ENCODE measurements around the gene NDRG2.

NDRG2 gene

GRCh38 chr14:21066882-21067502 is 42.1 kb upstream of the NDRG2 start:
- Histone ChIP-seq H3K4me1 (ENCODE audit: control insufficient read depth, insufficient read depth, low read length) (peaks cover 14% of the 10 kb centered on the region), H3K27me3 (ENCODE audit: control insufficient read depth, insufficient read depth, low read length) (peaks cover 20% of the 10 kb centered on the region), H3K36me3 (ENCODE audit: control insufficient read depth, insufficient read depth, low read length) (no peaks in the 10 kb centered on the region), H3K27ac (ENCODE audit: low read depth, low read length) (no peak overlapping the region), H3K4me3 (ENCODE audit: low read depth, low read length) (no peak overlapping the region), H3K9me3 (ENCODE audit: control insufficient read depth, insufficient read depth, low read length) (no peaks in the 10 kb centered on the region), H3K9ac (ENCODE audit: low read depth, low read length) (no peak overlapping the region)

- no peaks in the 10 kb centered on the region for H3K9me3 ChIP-seq (ENCODE audit: control insufficient read depth, insufficient read depth, low read length)
- H3K9ac ChIP-seq (ENCODE audit: low read depth, low read length): no peak overlapping the region
- H3K36me3 ChIP-seq (ENCODE audit: control insufficient read depth, insufficient read depth, low read length): no peaks in the 10 kb centered on the region
- H3K4me1 ChIP-seq (ENCODE audit: control insufficient read depth, insufficient read depth, low read length): peaks cover 11% of the 10 kb centered on the region
- peaks cover 15% of the 10 kb centered on the region for H3K27me3 ChIP-seq (ENCODE audit: control insufficient read depth, insufficient read depth, low read length)
- H3K27ac ChIP-seq (ENCODE audit: low read depth, low read length): no peak overlapping the region
- H3K4me3 ChIP-seq (ENCODE audit: low read depth, low read length): no peak overlapping the region
These were observed 38.6 kb upstream of the NDRG2 start for GRCh38 chr14:21063479-21063878.

GRCh38 chr14:21061347-21061668 is 36.4 kb upstream of the NDRG2 start:
- Histone ChIP-seq H3K27ac (ENCODE audit: low read depth, low read length) (no peak overlapping the region), H3K9me3 (ENCODE audit: control insufficient read depth, insufficient read depth, low read length) (no peaks in the 10 kb centered on the region), H3K27me3 (ENCODE audit: control insufficient read depth, insufficient read depth, low read length) (no peaks in the 10 kb centered on the region; the same call in 1 of the 2 replicates), H3K9ac (ENCODE audit: low read depth, low read length) (no peak overlapping the region), H3K4me1 (ENCODE audit: control insufficient read depth, insufficient read depth, low read length) (peaks cover 9% of the 10 kb centered on the region), H3K4me3 (ENCODE audit: low read depth, low read length) (no peak overlapping the region), H3K36me3 (ENCODE audit: control insufficient read depth, insufficient read depth, low read length) (no peaks in the 10 kb centered on the region)

- Histone ChIP-seq H3K9ac (ENCODE audit: low read depth, low read length) (no peak overlapping the region), H3K36me3 (ENCODE audit: control insufficient read depth, insufficient read depth, low read length) (no peaks in the 10 kb centered on the region), H3K4me3 (ENCODE audit: low read depth, low read length) (no peak overlapping the region), H3K27me3 (ENCODE audit: control insufficient read depth, insufficient read depth, low read length) (no peaks in the 10 kb centered on the region; the same call in 1 of the 2 replicates), H3K9me3 (ENCODE audit: control insufficient read depth, insufficient read depth, low read length) (no peaks in the 10 kb centered on the region), H3K4me1 (ENCODE audit: control insufficient read depth, insufficient read depth, low read length) (peaks cover 12% of the 10 kb centered on the region), H3K27ac (ENCODE audit: low read depth, low read length) (no peak overlapping the region)
These were observed 35.9 kb upstream of the NDRG2 start for GRCh38 chr14:21060614-21061346.

GRCh38 chr14:21059842-21060613 is 35.2 kb upstream of the NDRG2 start:
- Histone ChIP-seq H3K27ac (ENCODE audit: low read depth, low read length) (no peak overlapping the region), H3K4me1 (ENCODE audit: control insufficient read depth, insufficient read depth, low read length) (peaks cover 18% of the 10 kb centered on the region), H3K36me3 (ENCODE audit: control insufficient read depth, insufficient read depth, low read length) (no peaks in the 10 kb centered on the region), H3K4me3 (ENCODE audit: low read depth, low read length) (no peak overlapping the region), H3K9me3 (ENCODE audit: control insufficient read depth, insufficient read depth, low read length) (no peaks in the 10 kb centered on the region), H3K27me3 (ENCODE audit: control insufficient read depth, insufficient read depth, low read length) (no peaks in the 10 kb centered on the region; the same call in 1 of the 2 replicates), H3K9ac (ENCODE audit: low read depth, low read length) (no peak overlapping the region)

- no peaks in the 10 kb centered on the region for H3K36me3 ChIP-seq (ENCODE audit: control insufficient read depth, insufficient read depth, low read length)
- H3K9me3 ChIP-seq (ENCODE audit: control insufficient read depth, insufficient read depth, low read length): no peaks in the 10 kb centered on the region
- no peak overlapping the region for H3K9ac ChIP-seq (ENCODE audit: low read depth, low read length)
- peaks cover 17% of the 10 kb centered on the region for H3K4me1 ChIP-seq (ENCODE audit: control insufficient read depth, insufficient read depth, low read length)
- H3K27ac ChIP-seq (ENCODE audit: low read depth, low read length): no peak overlapping the region
- no peaks in the 10 kb centered on the region; the same call in 1 of the 2 replicates for H3K27me3 ChIP-seq (ENCODE audit: control insufficient read depth, insufficient read depth, low read length)
- H3K4me3 ChIP-seq (ENCODE audit: low read depth, low read length): no peak overlapping the region
These were observed 34.0 kb upstream of the NDRG2 start for GRCh38 chr14:21058903-21059302.

- Histone ChIP-seq H3K4me3 (ENCODE audit: low read depth, low read length) (no peak within 1 kb of the TSS), H3K36me3 (ENCODE audit: control insufficient read depth, insufficient read depth, low read length) (no peaks in the 10 kb centered on the region), H3K4me1 (ENCODE audit: control insufficient read depth, insufficient read depth, low read length) (peaks cover 9% of the 10 kb centered on the region), H3K9me3 (ENCODE audit: control insufficient read depth, insufficient read depth, low read length) (no peaks in the 10 kb centered on the region), H3K27ac (ENCODE audit: low read depth, low read length) (no peak within 1 kb of the TSS), H3K9ac (ENCODE audit: low read depth, low read length) (no peak within 1 kb of the TSS), H3K27me3 (ENCODE audit: control insufficient read depth, insufficient read depth, low read length) (no peaks in the 10 kb centered on the region; the same call in 1 of the 2 replicates)
These were observed 33.2 kb upstream of the NDRG2 start, which contains the start of gene RNASE8 for GRCh38 chr14:21057803-21058675. Gene RNASE8, plus strand, starts transcription at chr14:21057822. Its CDS starts 71 bp downstream, at chr14:21057893.

GRCh38 chr14:21056520-21057163 is 31.8 kb upstream of the NDRG2 start:
- H3K9ac ChIP-seq (ENCODE audit: low read depth, low read length): no peak overlapping the region
- no peaks in the 10 kb centered on the region for H3K9me3 ChIP-seq (ENCODE audit: control insufficient read depth, insufficient read depth, low read length)
- H3K27ac ChIP-seq (ENCODE audit: low read depth, low read length): no peak overlapping the region
- no peaks in the 10 kb centered on the region; the same call in 1 of the 2 replicates for H3K27me3 ChIP-seq (ENCODE audit: control insufficient read depth, insufficient read depth, low read length)
- H3K36me3 ChIP-seq (ENCODE audit: control insufficient read depth, insufficient read depth, low read length): no peaks in the 10 kb centered on the region
- no peak overlapping the region for H3K4me3 ChIP-seq (ENCODE audit: low read depth, low read length)
- peaks cover 9% of the 10 kb centered on the region for H3K4me1 ChIP-seq (ENCODE audit: control insufficient read depth, insufficient read depth, low read length)

GRCh38 chr14:21055432-21056117 is 30.7 kb upstream of the NDRG2 start:
- no peak overlapping the region for H3K9ac ChIP-seq (ENCODE audit: low read depth, low read length)
- H3K4me1 ChIP-seq (ENCODE audit: control insufficient read depth, insufficient read depth, low read length): peaks cover 9% of the 10 kb centered on the region
- H3K27me3 ChIP-seq (ENCODE audit: control insufficient read depth, insufficient read depth, low read length): no peaks in the 10 kb centered on the region; the same call in 1 of the 2 replicates
- no peak overlapping the region for H3K27ac ChIP-seq (ENCODE audit: low read depth, low read length)
- H3K36me3 ChIP-seq (ENCODE audit: control insufficient read depth, insufficient read depth, low read length): no peaks in the 10 kb centered on the region
- no peaks in the 10 kb centered on the region for H3K9me3 ChIP-seq (ENCODE audit: control insufficient read depth, insufficient read depth, low read length)
- no peak overlapping the region for H3K4me3 ChIP-seq (ENCODE audit: low read depth, low read length)

GRCh38 chr14:21054768-21055145 is 29.9 kb upstream of the NDRG2 start:
- Histone ChIP-seq H3K27ac (ENCODE audit: low read depth, low read length) (no peak overlapping the region), H3K9me3 (ENCODE audit: control insufficient read depth, insufficient read depth, low read length) (no peaks in the 10 kb centered on the region), H3K9ac (ENCODE audit: low read depth, low read length) (no peak overlapping the region), H3K4me1 (ENCODE audit: control insufficient read depth, insufficient read depth, low read length) (peaks cover 9% of the 10 kb centered on the region), H3K4me3 (ENCODE audit: low read depth, low read length) (no peak overlapping the region), H3K27me3 (ENCODE audit: control insufficient read depth, insufficient read depth, low read length) (no peaks in the 10 kb centered on the region; the same call in 1 of the 2 replicates), H3K36me3 (ENCODE audit: control insufficient read depth, insufficient read depth, low read length) (no peaks in the 10 kb centered on the region)

All from HUES48 (cell line).